ENCODE measurements around the gene NR1D2. TPM values are rescaled to one million over a fixed set of nuclear protein-coding genes. Genes with fewer than 3 reads are reported as not detected.

NR1D2 gene
- total RNA-seq, 1 donor from 2014 or later = 20.7 TPM

DNA sequence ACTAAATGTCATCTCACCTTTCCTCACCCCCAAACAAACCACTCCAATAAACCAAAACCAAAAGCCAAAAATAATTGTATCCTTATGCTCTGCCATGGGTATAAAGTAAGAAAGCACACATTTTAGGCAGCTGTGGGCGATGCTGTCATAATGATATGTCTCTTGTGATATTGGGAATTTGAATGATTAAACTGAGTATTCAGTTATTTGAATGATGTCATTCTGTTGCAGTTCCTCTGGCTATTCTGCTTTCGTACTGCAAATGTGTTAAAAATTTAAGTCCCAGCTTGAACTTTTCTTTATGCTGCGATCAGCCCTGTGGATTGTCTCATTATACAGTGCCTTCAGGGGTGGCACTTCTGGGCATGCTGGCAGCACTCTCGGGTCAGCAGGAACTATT lies 10.8 kb upstream of the NR1D2 start:
- Mint-ChIP-seq H3K4me3 (ENCODE audit: unreplicated experiment) (no peak overlapping the region), H3K36me3 (ENCODE audit: low read depth, unreplicated experiment) (no peaks in the 10 kb centered on the region), H3K27me3 (ENCODE audit: low read depth, unreplicated experiment) (no peaks in the 10 kb centered on the region), H3K4me1 (ENCODE audit: low read depth, unreplicated experiment) (peaks cover 3% of the 10 kb centered on the region), H3K27ac (ENCODE audit: unreplicated experiment) (no peak overlapping the region), H3K9me3 (ENCODE audit: unreplicated experiment) (no peaks in the 10 kb centered on the region)
- Histone ChIP-seq H4K20me1 (ENCODE audit: insufficient read depth, low read length) (no peaks in the 10 kb centered on the region), H3K79me2 (ENCODE audit: insufficient read depth, low read length) (no peaks in the 10 kb centered on the region), H3K27me3 (ENCODE audit: insufficient read depth, low read length) (no peaks in the 10 kb centered on the region), H3K9me3 (ENCODE audit: insufficient read depth, low read depth, low read length) (no peaks in the 10 kb centered on the region), H3K4me1 (ENCODE audit: insufficient read depth, low read length) (no peaks in the 10 kb centered on the region), H3K36me3 (ENCODE audit: insufficient read depth, low read length) (no peaks in the 10 kb centered on the region), H3K4me2 (ENCODE audit: low read length) (no peak overlapping the region), H3K4me3 (ENCODE audit: insufficient read depth, low read depth, low read length) (no peak overlapping the region), H3K9ac (ENCODE audit: low read length) (no peak overlapping the region), H3K27ac (ENCODE audit: low read depth, low read length) (no peak overlapping the region), H2AFZ (ENCODE audit: low read depth, low read length) (no peak overlapping the region)
- TF ChIP-seq EZH2 (IDR thresholded peaks at IDR 0.05; ENCODE audit: insufficient read depth, low read length) = no peak
- TF ChIP-seq, protein P1, sequence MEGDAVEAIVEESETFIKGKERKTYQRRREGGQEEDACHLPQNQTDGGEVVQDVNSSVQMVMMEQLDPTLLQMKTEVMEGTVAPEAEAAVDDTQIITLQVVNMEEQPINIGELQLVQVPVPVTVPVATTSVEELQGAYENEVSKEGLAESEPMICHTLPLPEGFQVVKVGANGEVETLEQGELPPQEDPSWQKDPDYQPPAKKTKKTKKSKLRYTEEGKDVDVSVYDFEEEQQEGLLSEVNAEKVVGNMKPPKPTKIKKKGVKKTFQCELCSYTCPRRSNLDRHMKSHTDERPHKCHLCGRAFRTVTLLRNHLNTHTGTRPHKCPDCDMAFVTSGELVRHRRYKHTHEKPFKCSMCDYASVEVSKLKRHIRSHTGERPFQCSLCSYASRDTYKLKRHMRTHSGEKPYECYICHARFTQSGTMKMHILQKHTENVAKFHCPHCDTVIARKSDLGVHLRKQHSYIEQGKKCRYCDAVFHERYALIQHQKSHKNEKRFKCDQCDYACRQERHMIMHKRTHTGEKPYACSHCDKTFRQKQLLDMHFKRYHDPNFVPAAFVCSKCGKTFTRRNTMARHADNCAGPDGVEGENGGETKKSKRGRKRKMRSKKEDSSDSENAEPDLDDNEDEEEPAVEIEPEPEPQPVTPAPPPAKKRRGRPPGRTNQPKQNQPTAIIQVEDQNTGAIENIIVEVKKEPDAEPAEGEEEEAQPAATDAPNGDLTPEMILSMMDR (IDR thresholded peaks at IDR 0.05; ENCODE audit: insufficient read depth, low read depth, low read length) = no peak
- DNase-seq (ENCODE audit: low read depth) = no peak
- FAIRE-seq = no peak

DNA sequence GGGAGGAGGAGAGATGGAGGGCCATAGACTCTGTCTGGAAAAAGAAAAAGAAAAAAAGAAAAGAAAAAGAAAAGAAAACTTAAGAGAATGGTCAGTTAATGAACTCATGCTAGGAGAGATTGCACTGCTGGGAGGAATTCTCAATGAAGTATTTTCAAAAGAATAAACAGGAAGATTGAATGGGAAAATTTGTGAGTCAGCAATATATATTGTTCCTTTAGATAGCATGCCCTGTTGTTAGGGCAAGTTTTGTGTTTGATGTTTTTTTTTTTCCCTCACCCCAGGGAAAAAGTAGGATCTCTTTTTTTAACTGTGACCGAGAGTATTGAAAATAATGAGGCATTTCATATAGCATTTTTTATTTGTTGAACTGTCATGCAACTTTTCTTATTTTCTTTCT lies 7.8 kb upstream of the NR1D2 start:
- no peak overlapping the region for H3K27ac ChIP-seq (ENCODE audit: low read depth, low read length)
- H2AFZ ChIP-seq (ENCODE audit: low read depth, low read length) = no peak overlapping the region
- no peak overlapping the region for H3K4me3 Mint-ChIP-seq (ENCODE audit: unreplicated experiment)
- no peaks in the 10 kb centered on the region for H3K36me3 Mint-ChIP-seq (ENCODE audit: low read depth, unreplicated experiment)
- H3K27me3 ChIP-seq (ENCODE audit: insufficient read depth, low read length) = no peaks in the 10 kb centered on the region
- no peaks in the 10 kb centered on the region for H4K20me1 ChIP-seq (ENCODE audit: insufficient read depth, low read length)
- H3K9me3 ChIP-seq (ENCODE audit: insufficient read depth, low read depth, low read length) = no peaks in the 10 kb centered on the region
- no peaks in the 10 kb centered on the region for H3K9me3 Mint-ChIP-seq (ENCODE audit: unreplicated experiment)
- H3K27me3 Mint-ChIP-seq (ENCODE audit: low read depth, unreplicated experiment) = no peaks in the 10 kb centered on the region
- no peaks in the 10 kb centered on the region for H3K4me1 ChIP-seq (ENCODE audit: insufficient read depth, low read length)
- H3K4me1 Mint-ChIP-seq (ENCODE audit: low read depth, unreplicated experiment) = peaks cover 6% of the 10 kb centered on the region
- H3K4me3 ChIP-seq (ENCODE audit: insufficient read depth, low read depth, low read length) = no peak overlapping the region
- no peak for TF ChIP-seq EZH2 (IDR thresholded peaks at IDR 0.05; ENCODE audit: insufficient read depth, low read length)
- TF ChIP-seq, protein P1 (IDR thresholded peaks at IDR 0.05; ENCODE audit: insufficient read depth, low read depth, low read length) = no peak
- no peak overlapping the region for H3K9ac ChIP-seq (ENCODE audit: low read length)
- H3K79me2 ChIP-seq (ENCODE audit: insufficient read depth, low read length) = no peaks in the 10 kb centered on the region
- FAIRE-seq = no peak
- H3K4me2 ChIP-seq (ENCODE audit: low read length) = no peak overlapping the region
- H3K36me3 ChIP-seq (ENCODE audit: insufficient read depth, low read length) = no peaks in the 10 kb centered on the region
- DNase-seq (ENCODE audit: low read depth) = no peak
- no peak overlapping the region for H3K27ac Mint-ChIP-seq (ENCODE audit: unreplicated experiment)

DNA sequence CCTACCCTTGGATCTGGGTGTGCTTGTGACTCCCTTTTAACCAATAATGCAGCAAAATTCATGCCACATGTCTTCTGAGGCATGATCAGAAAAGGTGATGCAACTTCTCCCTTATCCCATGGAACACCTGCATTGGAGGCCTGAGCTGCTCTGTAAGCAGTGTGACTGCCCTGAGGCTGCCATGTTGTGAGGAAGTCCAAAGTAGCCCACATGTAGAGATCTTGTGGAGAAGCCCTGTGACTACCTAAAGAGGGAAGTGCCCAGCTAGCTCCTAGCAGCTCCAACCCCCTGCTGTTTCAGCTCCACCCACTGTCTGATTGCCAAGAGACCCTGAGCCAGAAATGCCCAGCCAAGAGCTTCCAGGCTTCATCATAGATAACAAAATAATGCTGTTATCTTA lies 6.4 kb upstream of the NR1D2 start:
- no peak overlapping the region for H3K4me3 ChIP-seq (ENCODE audit: insufficient read depth, low read depth, low read length)
- Mint-ChIP-seq H3K4me1 (ENCODE audit: low read depth, unreplicated experiment) (peaks cover 6% of the 10 kb centered on the region), H3K36me3 (ENCODE audit: low read depth, unreplicated experiment) (no peaks in the 10 kb centered on the region), H3K9me3 (ENCODE audit: unreplicated experiment) (no peaks in the 10 kb centered on the region), H3K27ac (ENCODE audit: unreplicated experiment) (no peak overlapping the region), H3K4me3 (ENCODE audit: unreplicated experiment) (no peak overlapping the region), H3K27me3 (ENCODE audit: low read depth, unreplicated experiment) (no peaks in the 10 kb centered on the region)
- no peaks in the 10 kb centered on the region for H3K27me3 ChIP-seq (ENCODE audit: insufficient read depth, low read length)
- H4K20me1 ChIP-seq (ENCODE audit: insufficient read depth, low read length) = no peaks in the 10 kb centered on the region
- H3K9me3 ChIP-seq (ENCODE audit: insufficient read depth, low read depth, low read length) = no peaks in the 10 kb centered on the region
- no peak for DNase-seq (ENCODE audit: low read depth)
- no peak overlapping the region for H2AFZ ChIP-seq (ENCODE audit: low read depth, low read length)
- TF ChIP-seq, protein P1 (IDR thresholded peaks at IDR 0.05; ENCODE audit: insufficient read depth, low read depth, low read length) = no peak
- TF ChIP-seq EZH2 (IDR thresholded peaks at IDR 0.05; ENCODE audit: insufficient read depth, low read length) = no peak
- H3K4me1 ChIP-seq (ENCODE audit: insufficient read depth, low read length) = no peaks in the 10 kb centered on the region
- H3K9ac ChIP-seq (ENCODE audit: low read length) = no peak overlapping the region
- H3K27ac ChIP-seq (ENCODE audit: low read depth, low read length) = no peak overlapping the region
- no peak overlapping the region for H3K4me2 ChIP-seq (ENCODE audit: low read length)
- H3K36me3 ChIP-seq (ENCODE audit: insufficient read depth, low read length) = no peaks in the 10 kb centered on the region
- FAIRE-seq = no peak
- no peaks in the 10 kb centered on the region for H3K79me2 ChIP-seq (ENCODE audit: insufficient read depth, low read length)
